OCI-LY7 (cell line): ENCODE data around the gene CUL2. TPM values are rescaled to one million over a fixed set of nuclear protein-coding genes. Genes with fewer than 3 reads are reported as not detected.
"Not testable (repeated sequence)": the region's sequence is repeated elsewhere in the genome, so short reads cannot be mapped to it uniquely, and the experiment has no call there.

Experiments used
- BruUV-seq: library from RNA; stranded (reverse); fragments of 400-500 nt; replicated peaks from 2 replicates; lab custom pipeline; 2021; lab: Mats Ljungman, UMichigan
- CTCF ChIA-PET: fragments of 300-600 bp; sonication (Branson Sonifier 250); formaldehyde crosslinking; loops from one replicate; lab custom pipeline; 2022; ENCODE audit warnings: antibody characterized with exemption; ENCODE audit not compliant: unreplicated experiment; lab: Charles Lee
- POLR2A ChIA-PET: fragments of 300-600 bp; sonication (Branson Sonifier 250); formaldehyde crosslinking; loops from one replicate; lab custom pipeline; 2022; ENCODE audit warnings: antibody characterized with exemption; lab: Charles Lee
- DNase-seq: peaks from one replicate; pipeline ENCODE4 v3.0.0-alpha.2; 2015; ENCODE audit warnings: low spot score
- H2AFZ ChIP-seq: fragments of 200-600 bp; sonication (generic), shearing (Covaris generic); 2 replicates; pipeline ENCODE4 v1.6.1; 2014; ENCODE audit warnings: mild to moderate bottlenecking, antibody characterized with exemption, low read length, moderate library complexity
- H3K27ac ChIP-seq: fragments of 200-600 bp; sonication (generic); 2 replicates; pipeline ENCODE4 v1.5.1; 2014; ENCODE audit warnings: mixed run types, low read depth, mild to moderate bottlenecking, moderate library complexity, low read length, inconsistent platforms; ENCODE audit not compliant: poor library complexity, severe bottlenecking
- H3K36me3 ChIP-seq: fragments of 200-600 bp; sonication (generic); 2 replicates; pipeline ENCODE4 v1.6.1; 2014; ENCODE audit warnings: mild to moderate bottlenecking, antibody characterized with exemption, low read length, moderate library complexity, mixed read lengths; ENCODE audit not compliant: insufficient read depth
- H3K4me1 ChIP-seq: fragments of 200-600 bp; sonication (generic); 2 replicates; pipeline ENCODE4 v1.5.1; 2014; ENCODE audit warnings: mild to moderate bottlenecking, low read length; ENCODE audit not compliant: insufficient read depth, poor library complexity, severe bottlenecking
- H3K4me2 ChIP-seq: fragments of 200-600 bp; sonication (generic); 2 replicates; pipeline ENCODE4 v1.6.1; 2014; ENCODE audit warnings: mild to moderate bottlenecking, low read length
- H3K4me3 ChIP-seq: fragments of 200-600 bp; sonication (generic); 2 replicates; pipeline ENCODE4 v1.5.1; 2014; ENCODE audit warnings: mild to moderate bottlenecking, low read depth, low read length; ENCODE audit not compliant: poor library complexity, severe bottlenecking
- H3K79me2 ChIP-seq: fragments of 200-600 bp; sonication (generic); 2 replicates; pipeline ENCODE4 v1.6.1; 2016; ENCODE audit warnings: low read depth, mild to moderate bottlenecking, low read length, moderate library complexity, mixed read lengths; ENCODE audit not compliant: insufficient read depth
- H3K9me2 ChIP-seq: fragments of 200-600 bp; sonication (generic); 2 replicates; pipeline ENCODE4 v1.6.1; 2016; ENCODE audit warnings: mild to moderate bottlenecking, low read length, mixed read lengths; ENCODE audit not compliant: insufficient read depth
- H3K9me3 ChIP-seq: fragments of 200-600 bp; sonication (generic); 2 replicates; pipeline ENCODE4 v1.6.1; 2014; ENCODE audit warnings: mild to moderate bottlenecking, mixed run types, low read length, mixed read lengths
- H4K20me1 ChIP-seq: fragments of 200-600 bp; sonication (generic); 2 replicates; pipeline ENCODE4 v1.6.1; 2014; ENCODE audit warnings: mild to moderate bottlenecking, antibody characterized with exemption, low read length, moderate library complexity, mixed read lengths; ENCODE audit not compliant: insufficient read depth
- CTCF ChIP-seq: fragments of 200-600 bp; sonication (generic); conservative IDR thresholded peaks from 2 replicates; pipeline ENCODE4 v1.5.1; 2014; ENCODE audit warnings: mild to moderate bottlenecking, antibody characterized with exemption, low read length, moderate library complexity, mixed read lengths
- EZH2phosphoT487 ChIP-seq: fragments of 200-600 bp; sonication (generic); IDR thresholded peaks from 2 replicates; pipeline ENCODE4 v1.6.1; 2018; ENCODE audit warnings: low read depth, borderline replicate concordance, mild to moderate bottlenecking, mixed run types, antibody characterized with exemption, low read length, moderate library complexity, mixed read lengths
- intact Hi-C: fragments of 100-400 bp; cut with micrococcal nuclease; formaldehyde crosslinking; loops from one replicate; pipeline ENCODE4 v1.10.0; 2022; ENCODE audit not compliant: unreplicated experiment
- total RNA-seq, 2 experiments: library from RNA; depleted of rRNA in 1 of 2; stranded (reverse); fragments of >200 nt in 1 of 2; shearing (Covaris generic) in 1 of 2; gene quantifications; 2 replicates each; pipeline ENCODE4 v1.2.3, GENCODE V29; 2014 to 2022

The CUL2 gene
- total RNA-seq, 2 experiments from 2014 or later, result 25.5 to 40.4 TPM

GRCh38 chr10:35046074-35046473, 44.1 kb downstream of the CUL2 start:
- no peaks in the 10 kb centered on the region; the same call in 1 of the 2 replicates for H4K20me1 ChIP-seq
- no peak overlapping the region for H3K4me3 ChIP-seq
- BruUV-seq, result no TSS peak
- DNase-seq, result no peak
- no peak for TF ChIP-seq CTCF
- no peak for TF ChIP-seq EZH2phosphoT487
- POLR2A ChIA-PET, result interaction anchor here (1.5 kb wide), 1 partner anchor 16 kb away, joined by 3 read pairs; no protein-coding TSS in a partner anchor
- CTCF ChIA-PET, result no interaction called here
- H3K4me2 ChIP-seq, result no peak overlapping the region
- intact Hi-C loops, result no loop called here
- no peak overlapping the region for H3K27ac ChIP-seq
- H2AFZ ChIP-seq, result no peak overlapping the region
- H3K79me2 ChIP-seq, result no peaks in the 10 kb centered on the region
- H3K36me3 ChIP-seq, result peaks cover 79% of the 10 kb centered on the region
- H3K4me1 ChIP-seq, result no peaks in the 10 kb centered on the region
- no peaks in the 10 kb centered on the region for H3K9me3 ChIP-seq
- H3K9me2 ChIP-seq, result no peaks in the 10 kb centered on the region

- H3K4me1 ChIP-seq, CTCF ChIA-PET, H3K9me3 ChIP-seq, H2AFZ ChIP-seq, H3K9me2 ChIP-seq, H4K20me1 ChIP-seq, H3K4me2 ChIP-seq, intact Hi-C loops, H3K79me2 ChIP-seq, H3K4me3 ChIP-seq, H3K27ac ChIP-seq, BruUV-seq, DNase-seq: not testable (repeated sequence)
- POLR2A ChIA-PET, result interaction anchor here (0.7 to 1.5 kb wide), 3 partner anchors 15 to 553 kb away, joined by 3 read pairs; no protein-coding TSS in a partner anchor
- H3K36me3 ChIP-seq, result peaks cover 81% of the 10 kb centered on the region
Measured at GRCh38 chr10:35045275-35045674, 44.9 kb downstream of the CUL2 start.

GRCh38 chr10:35043796-35044344, 46.3 kb downstream of the CUL2 start:
- Histone ChIP-seq H3K4me2 (no peak overlapping the region), H3K9me2 (no peaks in the 10 kb centered on the region), H3K4me3 (no peak overlapping the region), H3K4me1 (no peaks in the 10 kb centered on the region), H3K27ac (no peak overlapping the region), H4K20me1 (no peaks in the 10 kb centered on the region; the same call in 1 of the 2 replicates), H2AFZ (no peak overlapping the region), H3K36me3 (peaks cover 76% of the 10 kb centered on the region), H3K79me2 (no peaks in the 10 kb centered on the region), H3K9me3 (no peaks in the 10 kb centered on the region)
- BruUV-seq, result no TSS peak
- DNase-seq, result no peak
- intact Hi-C loops, result no loop called here
- ChIA-PET POLR2A (interaction anchor here (0.6 to 0.7 kb wide), 4 partner anchors 136 to 1810 kb away, joined by 3 to 10 read pairs (median 4); no protein-coding TSS in a partner anchor), CTCF (no interaction called here)
- no peak for TF ChIP-seq EZH2phosphoT487
